ENCODE data around the gene ITSN1. TPM values are rescaled to one million over a fixed set of nuclear protein-coding genes. Genes with fewer than 3 reads are reported as not detected.
A peak's percentile ranks its signal among the peaks of the same experiment; 100 is the strongest.

The ITSN1 gene
- total and polyA plus RNA-seq, 2 of the 13 experiments (the other 11 are each of a cell fraction or from before 2014, with no cell fraction given) = 26.1 to 33.8 TPM

- TF ChIP-seq HMGXB3 (CRISPR knock-in tag; IDR thresholded peaks at IDR 0.05; ENCODE audit: borderline replicate concordance) = peak; percentile 38; the same call in 1 of the 2 replicates
- peak; percentile 51; the same call in 1 of the 2 replicates for TF ChIP-seq NFKB2 (CRISPR knock-in tag; IDR thresholded peaks at IDR 0.05; ENCODE audit: borderline replicate concordance)
- peak; percentile 51; the same call in 1 of the 2 replicates for TF ChIP-seq MTA1 (CRISPR knock-in tag; IDR thresholded peaks at IDR 0.05; ENCODE audit: borderline replicate concordance)
- peak; percentile 75; the same call in 1 of the 2 replicates for TF ChIP-seq ZNF501 (CRISPR knock-in tag; IDR thresholded peaks at IDR 0.05)
- 0 out of 2 replicates have a peak, but pooled peaks have one; percentile 40 for TF ChIP-seq SMAD3 (CRISPR knock-in tag; IDR thresholded peaks at IDR 0.05)
- peak; percentile 97 for TF ChIP-seq ZFY (CRISPR knock-in tag; IDR thresholded peaks at IDR 0.05)
- TF ChIP-seq MYC (CRISPR knock-in tag; IDR thresholded peaks at IDR 0.05; ENCODE audit: borderline replicate concordance) = peak; percentile 59
- peak; percentile 70 for TF ChIP-seq ZNF772 (CRISPR knock-in tag; IDR thresholded peaks at IDR 0.05)
- peak; percentile 94 for TF ChIP-seq KLF12 (CRISPR knock-in tag; IDR thresholded peaks at IDR 0.05; ENCODE audit: borderline replicate concordance)
- TF ChIP-seq STAG1 (CRISPR knock-in tag; IDR thresholded peaks at IDR 0.05) = 0 out of 2 replicates have a peak, but pooled peaks have one; percentile 12
- no peak for TF ChIP-seq GABPA (IDR thresholded peaks at IDR 0.05; ENCODE audit: low read depth, low read length)
- peak; percentile 83 for TF ChIP-seq GABPA (CRISPR knock-in tag; IDR thresholded peaks at IDR 0.05; ENCODE audit: low read depth)
- 0 out of 2 replicates have a peak, but pooled peaks have one; percentile 24 for TF ChIP-seq DNMT1 (CRISPR knock-in tag; IDR thresholded peaks at IDR 0.05)
- TF ChIP-seq ZNF781 (CRISPR knock-in tag; IDR thresholded peaks at IDR 0.05; ENCODE audit: borderline replicate concordance, not compliant biosample characterization) = peak; percentile 64
- TF ChIP-seq ZBTB25 (CRISPR knock-in tag; IDR thresholded peaks at IDR 0.05) = peak; percentile 21; the same call in 1 of the 2 replicates
- peak; percentile 27; the same call in 1 of the 2 replicates for TF ChIP-seq MEIS2 (CRISPR knock-in tag; IDR thresholded peaks at IDR 0.05)
- 0 out of 2 replicates have a peak, but pooled peaks have one; percentile 69 for TF ChIP-seq ZSCAN21 (CRISPR knock-in tag; IDR thresholded peaks at IDR 0.05; ENCODE audit: borderline replicate concordance)
- peak; percentile 44; the same call in 1 of the 2 replicates for TF ChIP-seq ARNT2 (CRISPR knock-in tag; IDR thresholded peaks at IDR 0.05; ENCODE audit: low read depth)
- no peak for TF ChIP-seq ELK4 (CRISPR knock-in tag; IDR thresholded peaks at IDR 0.05; ENCODE audit: borderline replicate concordance)
- peak; percentile 73; the same call in 1 of the 2 replicates for TF ChIP-seq ZNF724P (CRISPR knock-in tag; IDR thresholded peaks at IDR 0.05; ENCODE audit: borderline replicate concordance)
- peak; percentile 27; the same call in 1 of the 2 replicates for TF ChIP-seq TBX2 (CRISPR knock-in tag; IDR thresholded peaks at IDR 0.05; ENCODE audit: borderline replicate concordance)
- TF ChIP-seq NRL (CRISPR knock-in tag; IDR thresholded peaks at IDR 0.05; ENCODE audit: borderline replicate concordance) = peak; percentile 83; the same call in 1 of the 2 replicates
- 0 out of 2 replicates have a peak, but pooled peaks have one; percentile 42 for TF ChIP-seq KLF6 (CRISPR knock-in tag; IDR thresholded peaks at IDR 0.05)
Observed at GRCh38 chr21:33641352-33642026, 812 bp upstream of the ITSN1 start, which contains the start of gene CRYZL1 (continued).
